Stimulated activated effector memory CD8-positive, alpha-beta T cell treated with anti-CD3 and anti-CD28 coated beads, Interleukin-12 subunit alpha, Interleukin-12 subunit beta, amount 100 ng/mL, for 72 hours (primary cell): ENCODE results near the gene RIMKLA.

ENCODE experiments used
- ATAC-seq: fragments of 150-1000 bp; cut with Tn5 transposase; 2 replicates; pipeline ENCODE4 v1.10.0; 2021
- DNase-seq, 2 donors: peaks; one replicate each; pipeline ENCODE4 v3.0.0; 2021 to 2022; ENCODE audit warnings: low spot score in 2 of 2
- H3K27ac Mint-ChIP-seq: one replicate; pipeline ENCODE4 v1.8.0; 2022; ENCODE audit warnings: mild to moderate bottlenecking, mixed read lengths
- H3K36me3 Mint-ChIP-seq: one replicate; pipeline ENCODE4 v1.8.0; 2022; ENCODE audit warnings: mild to moderate bottlenecking, mixed read lengths
- H3K4me1 Mint-ChIP-seq: one replicate; pipeline ENCODE4 v1.8.0; 2022; ENCODE audit warnings: mixed read lengths
- H3K4me3 Mint-ChIP-seq: one replicate; pipeline ENCODE4 v1.8.0; 2022; ENCODE audit warnings: mild to moderate bottlenecking, mixed read lengths
- H3K9me3 Mint-ChIP-seq: one replicate; pipeline ENCODE4 v1.8.0; 2022; ENCODE audit warnings: mixed read lengths

RIMKLA gene

DNA sequence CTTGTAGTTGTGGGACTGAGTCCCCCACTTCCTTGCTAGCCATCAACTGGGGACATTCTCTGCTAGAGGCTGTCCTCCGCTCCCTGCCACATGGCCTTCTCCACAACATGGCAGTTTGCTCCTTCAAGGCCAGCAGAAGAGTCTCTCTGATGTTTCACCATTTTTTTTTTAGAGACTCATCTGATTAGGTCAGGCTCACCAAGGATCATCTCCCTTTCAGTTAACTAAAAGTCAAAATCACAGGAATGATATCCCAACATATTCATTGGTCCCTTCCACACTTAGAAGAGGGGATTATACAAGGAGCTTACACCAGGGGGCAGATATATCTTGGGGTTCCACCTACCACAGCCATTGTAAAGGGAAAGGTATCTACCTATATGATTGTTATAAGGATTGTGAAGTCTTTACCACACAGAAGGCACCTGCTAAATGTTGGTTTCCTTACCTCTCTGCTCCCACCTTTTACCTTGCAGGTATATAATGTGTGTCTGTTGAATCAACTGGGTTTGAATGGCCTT is 23.3 kb downstream of the RIMKLA start:
- no peak for DNase-seq
- ATAC-seq: no peak
- H3K9me3 Mint-ChIP-seq: no peaks in the 10 kb centered on the region

DNA sequence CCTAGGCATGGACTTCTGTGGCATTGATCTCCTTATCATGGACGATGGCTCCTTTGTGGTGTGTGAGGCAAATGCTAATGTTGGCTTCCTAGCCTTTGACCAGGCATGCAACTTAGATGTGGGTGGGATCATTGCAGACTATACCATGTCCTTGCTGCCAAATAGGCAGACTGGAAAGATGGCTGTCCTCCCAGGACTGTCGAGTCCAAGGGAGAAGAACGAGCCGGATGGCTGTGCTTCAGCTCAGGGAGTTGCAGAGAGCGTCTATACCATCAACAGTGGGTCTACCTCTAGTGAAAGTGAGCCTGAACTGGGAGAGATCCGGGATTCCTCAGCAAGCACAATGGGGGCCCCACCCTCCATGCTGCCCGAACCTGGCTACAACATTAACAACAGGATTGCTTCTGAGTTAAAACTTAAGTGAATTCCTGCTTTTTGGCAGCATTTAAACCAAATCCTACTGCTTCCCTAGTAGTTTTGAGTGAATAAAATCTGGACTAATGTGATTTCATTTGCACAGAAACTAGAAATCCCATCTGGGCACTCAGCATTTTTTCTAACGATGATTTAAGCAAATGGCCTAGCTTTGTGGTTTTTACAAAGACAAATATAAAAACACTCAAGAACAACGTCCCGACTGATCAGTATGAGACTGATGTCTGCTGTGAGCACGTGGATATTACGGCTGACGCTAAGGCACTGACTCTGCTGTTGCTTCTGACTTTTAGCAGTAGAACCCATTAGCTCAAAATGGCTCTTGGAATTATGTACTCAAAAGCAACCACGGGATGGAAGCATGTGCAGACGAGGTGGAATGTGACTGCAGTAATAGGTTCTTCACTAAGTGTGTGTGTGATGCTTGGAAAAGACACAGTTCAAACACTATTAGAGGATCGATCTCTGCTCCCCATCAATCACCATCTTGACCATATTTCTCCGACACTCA is 34.2 kb downstream of the RIMKLA start:
- DNase-seq (no peak), ATAC-seq (no peak)
- Mint-ChIP-seq H3K4me3 (no peak overlapping the region), H3K27ac (no peak overlapping the region), H3K4me1 (no peaks in the 10 kb centered on the region), H3K9me3 (no peaks in the 10 kb centered on the region), H3K36me3 (peaks cover 6% of the 10 kb centered on the region)

More for the DNA sequence above, 23.3 kb downstream of the RIMKLA start:
- Mint-ChIP-seq H3K27ac (no peak overlapping the region), H3K4me1 (no peaks in the 10 kb centered on the region), H3K36me3 (peaks cover 6% of the 10 kb centered on the region), H3K4me3 (no peak overlapping the region)

- H3K27ac Mint-ChIP-seq: no peak overlapping the region
- H3K9me3 Mint-ChIP-seq: no peaks in the 10 kb centered on the region
- DNase-seq (no peak), ATAC-seq (no peak)
- H3K36me3 Mint-ChIP-seq: no peaks in the 10 kb centered on the region
- H3K4me3 Mint-ChIP-seq: no peak overlapping the region
- no peaks in the 10 kb centered on the region for H3K4me1 Mint-ChIP-seq
Measured at GRCh38 chr1:42417166-42417565, 36.6 kb downstream of the RIMKLA start.

DNA sequence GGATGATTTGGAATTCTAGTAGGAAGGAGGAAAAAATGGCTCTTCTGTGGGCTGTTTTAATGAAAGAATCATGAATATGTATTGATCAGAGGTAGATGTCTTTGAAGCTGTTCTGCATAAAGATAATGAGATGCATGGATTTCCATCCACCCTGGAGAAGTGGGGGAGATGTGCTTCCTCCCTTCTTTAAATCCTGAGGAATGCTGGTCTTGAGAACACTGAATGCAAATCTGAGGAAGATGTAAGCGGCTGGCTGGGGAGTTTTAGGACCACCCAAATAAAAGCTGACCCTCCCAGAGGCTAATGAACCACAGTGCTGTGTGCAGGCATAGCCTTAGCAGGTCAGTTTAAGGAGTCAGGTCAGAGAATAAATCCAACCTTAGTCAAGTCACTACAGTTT is 37.9 kb downstream of the RIMKLA start:
- ATAC-seq (no peak), DNase-seq (no peak)
- no peaks in the 10 kb centered on the region for H3K9me3 Mint-ChIP-seq
- no peaks in the 10 kb centered on the region for H3K4me1 Mint-ChIP-seq
- no peak overlapping the region for H3K27ac Mint-ChIP-seq
- H3K36me3 Mint-ChIP-seq: no peaks in the 10 kb centered on the region
- no peak overlapping the region for H3K4me3 Mint-ChIP-seq

DNA sequence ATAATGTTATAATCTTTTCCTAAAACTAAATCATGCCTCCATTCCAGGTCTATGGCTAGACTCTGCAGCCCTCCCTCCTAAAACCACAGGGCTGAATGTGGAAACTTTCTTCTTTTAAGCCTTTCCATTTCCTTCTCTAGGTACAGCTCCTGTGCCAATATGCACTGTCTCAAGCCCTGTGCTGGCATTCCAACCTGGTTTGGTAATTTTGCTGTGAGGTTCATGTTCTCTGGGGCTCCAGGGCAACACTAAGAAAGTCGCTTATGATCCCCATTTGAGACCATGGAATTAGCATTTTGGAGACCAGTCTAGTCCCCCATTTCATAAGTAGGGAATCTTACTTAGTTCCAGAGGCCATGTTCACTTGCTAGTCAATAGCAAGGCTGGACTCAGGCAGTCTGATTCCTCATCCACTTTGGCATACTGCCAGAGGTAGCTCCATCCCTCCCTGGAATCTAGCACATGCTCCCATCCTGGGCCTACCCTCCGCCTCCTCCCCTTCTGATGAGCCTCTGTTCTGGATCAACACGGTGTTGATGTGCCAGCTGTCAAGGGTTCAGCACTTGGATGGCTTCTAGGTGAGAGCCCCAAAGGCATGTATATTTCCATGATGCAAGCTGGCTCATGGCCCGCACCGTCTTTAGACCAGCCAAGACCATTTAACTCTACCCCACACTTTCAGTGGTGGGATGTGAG is 38.7 kb downstream of the RIMKLA start:
- Mint-ChIP-seq H3K4me3 (no peak overlapping the region), H3K36me3 (no peaks in the 10 kb centered on the region), H3K27ac (no peak overlapping the region), H3K4me1 (no peaks in the 10 kb centered on the region), H3K9me3 (no peaks in the 10 kb centered on the region)
- ATAC-seq: no peak
- DNase-seq: no peak

- Mint-ChIP-seq H3K27ac (no peak overlapping the region), H3K4me3 (no peak overlapping the region), H3K9me3 (no peaks in the 10 kb centered on the region), H3K4me1 (no peaks in the 10 kb centered on the region), H3K36me3 (no peaks in the 10 kb centered on the region)
- ATAC-seq (no peak), DNase-seq (no peak)
Measured at GRCh38 chr1:42420121-42420520, 39.5 kb downstream of the RIMKLA start.

DNA sequence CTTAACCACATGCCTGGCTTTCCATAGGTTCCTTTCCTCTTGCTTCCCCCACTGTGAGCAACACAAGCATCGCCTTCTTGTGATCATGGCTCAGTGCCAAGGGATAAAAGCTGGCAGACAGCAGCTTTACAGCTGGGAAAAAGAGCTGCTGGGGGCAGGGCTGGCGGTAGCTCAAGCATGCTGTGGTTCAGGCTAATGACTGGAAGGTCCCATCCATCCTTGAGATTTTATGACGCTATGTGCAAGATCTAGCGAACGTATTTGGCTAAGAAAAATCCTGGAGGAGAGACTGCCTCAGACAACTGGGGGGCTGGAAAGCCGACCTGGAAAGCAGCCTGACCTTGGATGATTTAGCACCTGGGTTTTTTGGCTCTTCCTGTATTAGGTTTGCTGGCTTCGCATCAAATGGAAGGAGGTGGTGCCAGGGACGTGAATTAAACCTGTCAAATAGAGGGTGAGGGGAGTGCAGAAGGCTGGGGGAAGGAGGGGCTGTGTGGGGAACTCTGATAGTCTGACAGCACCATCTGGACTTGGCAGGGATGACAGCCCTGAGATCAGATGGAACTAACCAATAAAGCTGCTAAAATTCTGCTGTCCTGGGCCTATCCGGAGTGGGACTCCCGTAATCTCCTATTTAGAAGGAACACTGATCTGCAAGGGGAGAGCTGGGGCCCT is 40.5 kb downstream of the RIMKLA start:
- H3K36me3 Mint-ChIP-seq: no peaks in the 10 kb centered on the region
- no peak for DNase-seq
- ATAC-seq: no peak
- H3K9me3 Mint-ChIP-seq: no peaks in the 10 kb centered on the region
- no peaks in the 10 kb centered on the region for H3K4me1 Mint-ChIP-seq
- H3K4me3 Mint-ChIP-seq: no peak overlapping the region
- H3K27ac Mint-ChIP-seq: no peak overlapping the region

GRCh38 chr1:42422737-42423136 is 42.1 kb downstream of the RIMKLA start:
- Mint-ChIP-seq H3K4me3 (no peak overlapping the region), H3K27ac (no peak overlapping the region), H3K4me1 (no peaks in the 10 kb centered on the region), H3K9me3 (no peaks in the 10 kb centered on the region), H3K36me3 (no peaks in the 10 kb centered on the region)
- ATAC-seq (no peak), DNase-seq (no peak)

GRCh38 chr1:42423681-42424080 is 43.1 kb downstream of the RIMKLA start:
- Mint-ChIP-seq H3K4me3 (no peak overlapping the region), H3K36me3 (no peaks in the 10 kb centered on the region), H3K9me3 (no peaks in the 10 kb centered on the region), H3K27ac (no peak overlapping the region), H3K4me1 (no peaks in the 10 kb centered on the region)
- DNase-seq (no peak), ATAC-seq (no peak)

DNA sequence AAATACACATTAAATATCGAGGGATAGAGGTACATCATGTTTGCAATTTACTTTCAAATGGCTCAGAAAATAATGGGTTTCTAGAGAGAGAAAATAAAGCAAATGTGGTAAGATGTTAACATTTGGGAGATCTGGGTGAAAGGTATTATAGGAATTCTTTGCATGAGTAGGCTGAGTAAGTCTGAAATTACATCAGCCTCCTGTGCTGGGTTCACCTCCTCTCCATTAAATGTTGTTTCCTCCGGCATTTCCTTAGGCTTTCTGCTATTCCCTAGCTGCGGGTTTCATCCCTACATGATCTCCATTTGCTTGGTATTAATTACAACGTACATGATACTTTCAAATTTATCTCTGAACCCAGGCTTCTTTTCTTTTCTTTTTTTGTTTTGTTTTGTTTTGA is 43.6 kb downstream of the RIMKLA start:
- DNase-seq (no peak), ATAC-seq (no peak)
- Mint-ChIP-seq H3K36me3 (no peaks in the 10 kb centered on the region), H3K9me3 (no peaks in the 10 kb centered on the region), H3K4me1 (no peaks in the 10 kb centered on the region), H3K27ac (no peak overlapping the region), H3K4me3 (no peak overlapping the region)

GRCh38 chr1:42427240-42427639 is 46.6 kb downstream of the RIMKLA start:
- no peak overlapping the region for H3K4me3 Mint-ChIP-seq
- H3K36me3 Mint-ChIP-seq: no peaks in the 10 kb centered on the region
- DNase-seq: no peak
- no peak overlapping the region for H3K27ac Mint-ChIP-seq
- no peaks in the 10 kb centered on the region for H3K9me3 Mint-ChIP-seq
- ATAC-seq: no peak
- H3K4me1 Mint-ChIP-seq: peaks cover 8% of the 10 kb centered on the region

- Mint-ChIP-seq H3K4me1 (peaks cover 8% of the 10 kb centered on the region), H3K27ac (no peak overlapping the region), H3K9me3 (no peaks in the 10 kb centered on the region), H3K36me3 (no peaks in the 10 kb centered on the region), H3K4me3 (no peak overlapping the region)
- ATAC-seq (no peak), DNase-seq (no peak)
Measured at GRCh38 chr1:42429603-42430002, 49.0 kb downstream of the RIMKLA start.

DNA sequence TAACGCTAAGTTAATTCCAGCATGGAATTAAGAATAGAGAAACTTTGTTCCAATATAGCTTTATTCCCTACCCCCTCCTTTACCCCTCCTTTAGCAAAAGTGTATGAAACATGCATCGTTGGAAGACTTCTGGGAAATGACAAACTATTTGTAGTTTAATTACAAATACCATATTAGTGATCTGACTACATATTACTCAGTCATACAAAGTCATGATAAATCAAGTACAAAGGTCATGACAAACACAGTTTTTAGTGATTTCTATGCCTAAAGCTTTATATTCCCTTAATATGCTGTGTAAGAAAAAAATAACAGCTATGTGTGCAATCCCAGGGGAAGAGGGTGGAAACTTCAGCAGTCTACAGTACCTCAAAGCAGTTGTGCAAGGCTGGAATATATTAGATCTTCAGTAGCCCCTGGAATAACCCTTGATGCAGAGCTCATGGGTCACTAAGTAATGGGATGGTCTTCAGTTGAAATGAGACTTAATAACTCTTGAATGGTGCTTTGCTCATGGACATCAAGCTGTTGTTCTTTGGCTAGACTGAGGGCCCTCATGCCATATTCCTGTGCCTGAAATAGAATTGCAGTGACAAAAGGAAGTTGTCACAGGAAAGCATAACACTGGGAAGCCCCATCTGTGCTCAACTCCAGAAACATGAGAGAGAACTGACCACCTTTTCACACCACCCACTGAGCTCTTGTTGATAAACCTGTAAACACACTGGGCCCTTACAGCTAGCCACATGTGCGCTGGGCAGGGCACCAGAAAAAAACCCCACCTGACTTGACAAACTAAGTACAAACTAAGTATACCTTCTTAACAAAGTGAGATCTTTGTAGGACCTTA is 49.9 kb downstream of the RIMKLA start:
- peak overlapping the region; percentile 16 for H3K27ac Mint-ChIP-seq

GRCh38 chr1:42431514-42431913 is 50.9 kb downstream of the RIMKLA start:
- peaks cover 8% of the 10 kb centered on the region for H3K4me1 Mint-ChIP-seq
- H3K4me3 Mint-ChIP-seq: no peak overlapping the region
- H3K36me3 Mint-ChIP-seq: no peaks in the 10 kb centered on the region
- ATAC-seq: no peak
- no peak overlapping the region for H3K27ac Mint-ChIP-seq
- no peak for DNase-seq
- H3K9me3 Mint-ChIP-seq: no peaks in the 10 kb centered on the region

More for the DNA sequence above, 49.9 kb downstream of the RIMKLA start:
- ATAC-seq (peak; percentile 74), DNase-seq (no peak)
- Mint-ChIP-seq H3K36me3 (no peaks in the 10 kb centered on the region), H3K9me3 (no peaks in the 10 kb centered on the region), H3K4me1 (peaks cover 8% of the 10 kb centered on the region), H3K4me3 (no peak overlapping the region)

DNA sequence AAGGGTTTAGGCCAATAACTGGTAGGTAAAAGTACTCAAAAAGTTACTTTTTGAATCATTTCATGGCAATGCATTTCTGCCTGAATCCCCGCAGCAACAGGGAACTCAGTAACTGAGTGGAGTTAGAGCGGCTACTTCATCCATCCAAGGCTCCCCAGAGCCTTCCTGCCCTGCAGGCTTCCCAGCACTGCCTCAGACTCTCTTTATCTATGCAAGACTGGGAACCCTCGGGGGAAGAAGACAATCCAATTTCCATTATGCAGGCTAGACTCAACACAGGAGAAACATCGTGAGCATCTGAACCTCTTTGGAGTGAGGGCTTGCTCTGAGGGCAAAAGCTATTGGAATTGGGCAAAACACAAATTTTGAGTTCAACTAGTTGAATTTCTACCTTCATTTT is 52.1 kb downstream of the RIMKLA start:
- H3K27ac Mint-ChIP-seq: no peak overlapping the region
- H3K9me3 Mint-ChIP-seq: no peaks in the 10 kb centered on the region
- H3K4me1 Mint-ChIP-seq: peaks cover 8% of the 10 kb centered on the region
- DNase-seq (no peak), ATAC-seq (no peak)
- H3K36me3 Mint-ChIP-seq: no peaks in the 10 kb centered on the region
- H3K4me3 Mint-ChIP-seq: no peak overlapping the region
